GM10248 (cell line): Measurements from ENCODE around the gene ADAT3.

Experiments
- CTCF ChIA-PET: fragments of 300-600 bp; sonication (Branson Sonifier 250); formaldehyde crosslinking; extraction: SDS; loops from one replicate; lab custom pipeline; 2021; ENCODE audit warnings: antibody characterized with exemption; lab: Yijun Ruan, JAX
- POLR2A ChIA-PET: fragments of 350-650 bp; sonication (Branson Sonifier 250); formaldehyde crosslinking; extraction: SDS; loops from one replicate; lab custom pipeline; 2020; ENCODE audit warnings: antibody characterized with exemption; lab: Yijun Ruan, JAX
- DNase-seq: peaks from one replicate; pipeline ENCODE4 v3.0.0; 2012; ENCODE audit errors: extremely low spot score
- CTCF ChIP-seq: IDR thresholded peaks from 2 replicates; pipeline ENCODE4 v1.5.1; 2012; ENCODE audit warnings: mild to moderate bottlenecking, low read depth; ENCODE audit errors: extremely low read depth, missing control alignments, control extremely low read depth

The ADAT3 gene

GRCh38 chr19:1866693-1867348, 38.4 kb upstream of the ADAT3 start:
- CTCF ChIA-PET, result interaction anchor here (0.9 to 1.1 kb wide), 3 partner anchors 8 to 14 kb away, joined by 3 to 4 read pairs (median 3); no protein-coding TSS in a partner anchor

GRCh38 chr19:1867349-1867724, 37.9 kb upstream of the ADAT3 start:
- no peak for DNase-seq
- ChIA-PET CTCF (interaction anchor here (1.0 kb wide), 1 partner anchor 14 kb away, joined by 3 read pairs; no protein-coding TSS in a partner anchor), POLR2A (no interaction called here)
- no peak for TF ChIP-seq CTCF

More at GRCh38 chr19:1866693-1867348, 38.4 kb upstream of the ADAT3 start:
- TF ChIP-seq CTCF, result no peak
- DNase-seq, result no peak
- POLR2A ChIA-PET, result no interaction called here

GRCh38 chr19:1868971-1869370, 36.2 kb upstream of the ADAT3 start:
- TF ChIP-seq CTCF, result no peak
- ChIA-PET CTCF (interaction anchor here (0.8 to 0.9 kb wide), 2 partner anchors 59 to 151 kb away, joined by 3 read pairs; no protein-coding TSS in a partner anchor), POLR2A (no interaction called here)
- DNase-seq, result no peak

GRCh38 chr19:1871140-1871597, 34.0 kb upstream of the ADAT3 start:
- CTCF ChIA-PET, result no interaction called here
- POLR2A ChIA-PET, result no interaction called here
- no peak for DNase-seq
- TF ChIP-seq CTCF, result no peak

- CTCF ChIA-PET, result no interaction called here
- DNase-seq, result no peak
- POLR2A ChIA-PET, result no interaction called here
- TF ChIP-seq CTCF, result no peak
Observed at GRCh38 chr19:1871630-1872029, 33.6 kb upstream of the ADAT3 start.

- ChIA-PET POLR2A (no interaction called here), CTCF (no interaction called here)
- no peak for DNase-seq
- no peak for TF ChIP-seq CTCF
Observed at GRCh38 chr19:1872807-1873523, 32.2 kb upstream of the ADAT3 start.
